Ovary (tissue), 9 donors: ENCODE data around the gene HTR3D. TPM values are rescaled to one million over a fixed set of nuclear protein-coding genes. Genes with fewer than 3 reads are reported as not detected.

Source experiments
- DNase-seq, 5 donors: peaks; one replicate each; pipeline ENCODE4 v3.0.0-alpha.2; 2019 to 2020
- H3K27ac ChIP-seq, 2 donors: fragments of 200-600 bp; one replicate each; pipeline versions ENCODE4 v1.5.1 to v1.8.0; 2019 to 2022
- H3K27me3 ChIP-seq: fragments of 200-600 bp; one replicate; pipeline ENCODE4 v1.8.0; 2022
- H3K36me3 ChIP-seq: fragments of 200-600 bp; sonication (generic); one replicate; pipeline ENCODE4 v1.5.1; 2019
- H3K4me1 ChIP-seq: one replicate; pipeline ENCODE4 v1.8.1; 2013; ENCODE audit warnings: mild to moderate bottlenecking, moderate library complexity; ENCODE audit not compliant: insufficient read depth
- H3K4me3 ChIP-seq: fragments of 200-600 bp; sonication (generic); one replicate; pipeline ENCODE4 v1.5.1; 2017
- H3K9me3 ChIP-seq, 2 donors: fragments of 200-600 bp in 1 of 2; sonication (generic) in 1 of 2; one replicate each; pipeline versions ENCODE4 v1.5.1 to v1.8.1; 2013 to 2019; ENCODE audit warnings: mild to moderate bottlenecking in 1 of 2, moderate library complexity in 1 of 2
- CTCF ChIP-seq, 3 donors: fragments of 450-650 bp in 2 of 3; fragments of 200-600 bp in 1 of 3; IDR thresholded peaks; one replicate each; pipeline versions ENCODE4 v1.5.1 to v1.8.0; 2016 to 2022; ENCODE audit warnings: antibody characterized with exemption in 3 of 3, mild to moderate bottlenecking in 1 of 3
- EP300 ChIP-seq: sonication (generic); formaldehyde crosslinking; IDR thresholded peaks from one replicate; pipeline ENCODE4 v1.6.1; 2017; ENCODE audit warnings: antibody characterized with exemption
- POLR2A ChIP-seq: fragments of 450-650 bp; IDR thresholded peaks from one replicate; pipeline ENCODE4 v1.6.1; 2017; ENCODE audit warnings: antibody characterized with exemption, mild to moderate bottlenecking, moderate library complexity
- WGBS, 3 donors: extraction: QIAGEN DNeasy Blood & Tissue Kit in 1 of 3; methylation state at CpG; one replicate each; pipeline versions ENCODE4 v1.1.5 to v1.1.7; 2013 to 2017; 5-methylcytosine and 5-hydroxymethylcytosine counted together
- intact Hi-C, 4 donors: fragments of 100-400 bp; cut with DNase I; formaldehyde crosslinking; loops; one replicate each; pipeline versions ENCODE4 v1.11.0 to v1.15.1; 2022 to 2023
- polyA plus RNA-seq, 2 donors: library from polyadenylated mRNA; stranded (reverse); fragments of 200-250 nt in 1 of 2; fragments of 350-450 nt in 1 of 2; fragmentation: Illumina TruSeq in 1 of 2; extraction: RNeasy Lipid Tissue Mini Kit (QIAGEN cat#74804) in 1 of 2; gene quantifications; one replicate each; pipeline ENCODE4 v1.2.3, GENCODE V29; 2013 to 2014
- total RNA-seq, 7 donors: library from RNA; depleted of rRNA in 2 of 7; stranded (reverse); fragments of >200 nt in 2 of 7; fragmentation: NEBNext Ultra II Directional in 3 of 7; extraction: Animal tissue kit (Norgen Biotek cat#: 25700) in 3 of 7; gene quantifications; one replicate each; pipeline versions ENCODE4 v1.1.0 to v1.2.4, GENCODE V29; 2016 to 2023
- donor health status: DM: no; HTN: no; CAD: no; lungs with moderate emphysema.
- donor health status: DM: no; HTN: no; CAD: no.
- donor health status: Bipolar disorder and iron deficiency.
- donor health status: DM: yes; HTN: yes; CAD: no.
- donor health status: DM: no; HTN: no; CAD: no.
- donor health status: DM: yes; HTN: yes; CAD: no.

Gene HTR3D
- total and polyA plus RNA-seq, 9 donors, result 0.24 TPM; not detected in 8

DNA sequence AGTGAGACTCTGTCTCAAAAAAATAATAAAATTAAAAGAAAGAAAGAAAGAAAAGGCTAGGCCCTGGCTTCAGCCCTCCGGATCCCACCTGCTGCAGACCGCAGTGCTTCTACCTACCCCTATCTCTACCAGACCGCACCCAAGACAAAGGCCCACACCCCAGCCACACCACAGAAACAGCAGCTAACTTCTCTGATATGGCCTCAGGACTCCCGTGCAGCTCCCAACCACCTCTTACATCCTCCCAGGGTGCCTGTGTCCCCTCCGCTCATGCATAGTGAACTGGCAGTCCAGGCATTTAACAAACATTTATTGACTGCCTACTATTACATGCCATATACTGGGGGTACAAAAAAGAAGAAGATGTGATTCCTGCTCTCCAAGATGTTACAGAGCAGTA, 14.5 kb downstream of the HTR3D start:
- intact Hi-C loops, result no loop called here
- no peaks in the 10 kb centered on the region for H3K36me3 ChIP-seq
- H3K9me3 ChIP-seq, result no peaks in the 10 kb centered on the region
- 92 to 95% (median 94%) methylated on average over 5 of the region's 5 CpGs for WGBS, 3 donors
- no peak overlapping the region for H3K27ac ChIP-seq
- H3K4me3 ChIP-seq, result no peak overlapping the region
- TF ChIP-seq EP300, result no peak
- no peak for TF ChIP-seq CTCF (IDR thresholded peaks at IDR 0.05)
- TF ChIP-seq POLR2A, result no peak
- no peaks in the 10 kb centered on the region for H3K27me3 ChIP-seq
- no peaks in the 10 kb centered on the region for H3K4me1 ChIP-seq
- DNase-seq, result no peak

DNA sequence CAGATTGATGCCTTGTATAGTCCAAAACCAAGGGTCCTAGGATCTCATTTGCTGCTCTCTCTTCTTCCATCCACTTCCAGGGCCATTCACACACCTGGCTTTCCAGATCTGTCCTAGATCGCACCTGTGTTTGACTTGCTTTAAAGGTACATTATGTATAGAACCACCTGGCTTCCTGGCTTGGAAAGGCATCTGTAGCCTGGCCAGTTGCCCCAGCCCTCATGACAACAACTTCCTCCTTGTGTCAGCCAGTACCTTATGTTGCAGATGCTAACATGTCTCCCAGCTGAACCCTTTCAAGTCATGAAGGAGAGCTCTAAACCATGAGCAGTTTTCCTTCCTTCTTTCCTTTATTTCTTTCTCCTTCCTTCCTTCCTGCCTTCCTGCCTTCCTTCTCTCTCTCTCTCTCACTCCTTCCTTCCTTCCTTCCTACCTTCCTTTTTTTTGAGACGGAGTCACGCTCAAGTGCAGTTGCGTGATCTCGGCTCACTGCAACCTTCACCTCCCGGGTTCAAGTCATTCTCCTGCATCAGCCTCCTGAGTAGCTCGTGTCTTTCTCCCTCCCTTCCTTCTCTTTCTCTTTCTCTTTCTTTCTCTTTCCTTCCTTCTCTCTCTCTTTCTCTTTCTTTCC, 18.8 kb downstream of the HTR3D start:
- H3K36me3 ChIP-seq, result no peaks in the 10 kb centered on the region
- intact Hi-C loops, result no loop called here
- H3K4me1 ChIP-seq, result no peaks in the 10 kb centered on the region
- H3K9me3 ChIP-seq, result no peaks in the 10 kb centered on the region
- no peaks in the 10 kb centered on the region for H3K27me3 ChIP-seq
- no peak overlapping the region for H3K27ac ChIP-seq
- no peak for TF ChIP-seq EP300
- no peak for TF ChIP-seq CTCF (IDR thresholded peaks at IDR 0.05)
- TF ChIP-seq POLR2A, result no peak
- DNase-seq, result no peak
- WGBS, 3 donors, result 88 to 95% (median 92%) methylated on average over 7 of the region's 7 CpGs
- no peak overlapping the region for H3K4me3 ChIP-seq

DNA sequence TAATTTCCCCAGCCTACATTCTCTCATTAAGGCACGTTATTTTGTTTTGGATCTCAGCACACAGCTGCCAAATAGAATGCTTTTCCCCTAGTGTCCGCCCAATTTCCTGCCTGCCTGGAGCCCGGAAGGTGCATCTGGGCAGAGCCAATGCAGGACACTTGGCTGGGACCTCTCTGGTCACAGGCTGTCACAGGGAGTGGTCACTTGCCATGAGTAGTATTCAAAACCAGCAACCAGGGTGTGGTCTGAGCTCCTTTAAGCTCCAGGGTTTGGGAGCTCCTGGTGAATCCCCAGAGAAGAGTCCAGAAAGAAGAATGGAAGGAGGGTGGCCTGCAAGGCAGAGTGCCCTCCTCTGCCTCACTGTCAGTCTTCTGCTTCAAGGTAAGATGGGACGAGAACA, 21.2 kb downstream of the HTR3D start, which contains the start of gene HTR3C:
Gene HTR3C, plus strand, starts transcription at position 281 of the 400 bp plus-strand sequence. Its CDS starts 34 bp downstream, at position 315.
- Histone ChIP-seq H3K9me3 (no peaks in the 10 kb centered on the region), H3K4me3 (no peak within 1 kb of the TSS), H3K4me1 (no peaks in the 10 kb centered on the region), H3K27ac (no peak within 1 kb of the TSS), H3K36me3 (no peaks in the 10 kb centered on the region), H3K27me3 (no peaks in the 10 kb centered on the region)
- intact Hi-C loops, result no loop called here
- no peak for TF ChIP-seq EP300
- 44 to 68% (median 54%) methylated on average over 4 of the region's 4 CpGs for WGBS, 3 donors
- no peak for DNase-seq

- Histone ChIP-seq H3K27me3 (no peaks in the 10 kb centered on the region), H3K4me3 (no peak overlapping the region), H3K27ac (no peak overlapping the region), H3K36me3 (no peaks in the 10 kb centered on the region), H3K4me1 (no peaks in the 10 kb centered on the region), H3K9me3 (no peaks in the 10 kb centered on the region)
- no peak for DNase-seq
- TF ChIP-seq EP300 (no peak), POLR2A (no peak), CTCF (IDR thresholded peaks at IDR 0.05) (no peak)
- intact Hi-C loops, result no loop called here
- 10 to 20% (median 10%) methylated on average over 9 of the region's 9 CpGs for WGBS, 3 donors
Measured at GRCh38 chr3:184058029-184058428, 26.5 kb downstream of the HTR3D start.

DNA sequence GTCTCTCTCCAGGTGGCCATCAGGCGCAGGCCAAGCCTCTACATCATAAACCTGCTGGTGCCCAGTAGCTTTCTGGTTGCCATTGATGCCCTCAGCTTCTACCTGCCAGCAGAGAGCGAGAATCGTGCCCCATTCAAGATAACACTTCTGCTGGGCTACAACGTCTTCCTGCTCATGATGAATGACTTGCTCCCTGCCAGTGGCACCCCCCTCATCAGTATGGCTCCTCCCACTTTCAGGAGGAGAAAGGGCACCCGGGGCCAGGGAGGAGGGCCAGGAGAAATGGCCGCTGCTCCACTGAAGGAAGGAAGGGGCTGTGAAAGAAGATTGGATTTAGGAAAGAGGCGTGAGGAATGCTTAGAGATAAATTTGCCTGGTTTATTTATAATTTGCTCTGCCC, 27.9 kb downstream of the HTR3D start:
- no peak for DNase-seq
- Histone ChIP-seq H3K4me1 (no peaks in the 10 kb centered on the region), H3K36me3 (no peaks in the 10 kb centered on the region), H3K9me3 (no peaks in the 10 kb centered on the region), H3K27ac (no peak overlapping the region), H3K27me3 (no peaks in the 10 kb centered on the region), H3K4me3 (no peak overlapping the region)
- TF ChIP-seq POLR2A (no peak), CTCF (IDR thresholded peaks at IDR 0.05) (no peak), EP300 (no peak)
- WGBS, 3 donors, result 61 to 64% (median 61%) methylated on average over 7 of the region's 7 CpGs
- intact Hi-C loops, result no loop called here
